HepG2 (cell line): ENCODE results near the gene KTN1. TPM values are rescaled to one million over a fixed set of nuclear protein-coding genes. Genes with fewer than 3 reads are reported as not detected.
A peak's percentile ranks its signal among the peaks of the same experiment; 100 is the strongest.

Source experiments
- BCL3 ChIP-seq: sonication (generic); formaldehyde crosslinking; IDR thresholded peaks from 2 replicates; pipeline ENCODE4 v1.5.1; 2020; ENCODE audit warnings: mild to moderate bottlenecking, missing genetic modification reagents, moderate library complexity
- FUBP1 ChIP-seq: sonication (generic); formaldehyde crosslinking; IDR thresholded peaks from 2 replicates; pipeline ENCODE4 v1.5.1; 2020; ENCODE audit warnings: missing genetic modification reagents, mild to moderate bottlenecking, borderline replicate concordance
- GMEB1 ChIP-seq: sonication (generic); formaldehyde crosslinking; IDR thresholded peaks from 2 replicates; pipeline ENCODE4 v1.5.1; 2020; ENCODE audit warnings: missing genetic modification reagents, mild to moderate bottlenecking, borderline replicate concordance
- HCFC1 ChIP-seq: fragments of 150-350 bp; IDR thresholded peaks from 2 replicates; pipeline ENCODE4 v1.6.1; 2014; ENCODE audit warnings: low read depth, low read length
- HNF4A ChIP-seq: sonication (generic); formaldehyde crosslinking; IDR thresholded peaks from 2 replicates; pipeline ENCODE4 v1.4.0; 2020; ENCODE audit warnings: missing genetic modification reagents
- NFIB ChIP-seq: sonication (generic); formaldehyde crosslinking; IDR thresholded peaks from 2 replicates; pipeline ENCODE4 v1.9.0; 2021; ENCODE audit warnings: missing genetic modification reagents, mild to moderate bottlenecking, borderline replicate concordance
- ZBTB21 ChIP-seq: sonication (generic); formaldehyde crosslinking; IDR thresholded peaks from 2 replicates; pipeline ENCODE4 v1.4.0; 2020; ENCODE audit warnings: missing genetic modification reagents
- ZNF253 ChIP-seq: sonication (generic); formaldehyde crosslinking; IDR thresholded peaks from 2 replicates; pipeline ENCODE4 v1.8.0; 2022; ENCODE audit warnings: mild to moderate bottlenecking, missing genetic modification reagents, borderline replicate concordance
- ZNF281 ChIP-seq: sonication (generic); formaldehyde crosslinking; IDR thresholded peaks from 2 replicates; pipeline ENCODE4 v1.4.0; 2020; ENCODE audit warnings: missing genetic modification reagents, borderline replicate concordance
- ZNF318 ChIP-seq: sonication (generic); formaldehyde crosslinking; IDR thresholded peaks from 2 replicates; pipeline ENCODE4 v1.4.0; 2020; ENCODE audit warnings: mild to moderate bottlenecking, missing genetic modification reagents
- ZNF720 ChIP-seq: sonication (generic); formaldehyde crosslinking; IDR thresholded peaks from 2 replicates; pipeline ENCODE4 v1.4.0; 2020; ENCODE audit warnings: missing genetic modification reagents
- polyA plus RNA-seq, 8 experiments: library from polyadenylated mRNA; depleted of rRNA in 3 of 8; stranded (reverse) in 7 of 8; unstranded in 1 of 8; fragments of >200 nt; fragmentation: Illumina TruSeq in 4 of 8; extraction: Trizol in 4 of 8; gene quantifications; 2 replicates each; pipeline versions ENCODE4 v1.2.1 to v1.2.3, GENCODE V29; 2011 to 2016; ENCODE audit warnings: low read depth in 4 of 8, missing spikeins in 1 of 8, mixed read lengths in 1 of 8; ENCODE audit not compliant: insufficient read depth in 1 of 8
- total RNA-seq, 5 experiments: library from RNA; depleted of rRNA; stranded (reverse); fragments of >200 nt; fragmentation: Illumina TruSeq; extraction: Trizol; gene quantifications; 2 replicates each; pipeline ENCODE4 v1.2.3, GENCODE V29; 2016; ENCODE audit warnings: low read depth in 1 of 5

KTN1 gene
- total and polyA plus RNA-seq, 2 of the 13 experiments (the other 11 are each of a cell fraction or from before 2014, with no cell fraction given) = 60.6 to 169 TPM

- no peak for TF ChIP-seq ZNF318 (CRISPR knock-in tag)
- TF ChIP-seq BCL3 (CRISPR knock-in tag) = no peak
- TF ChIP-seq NFIB (CRISPR knock-in tag) = no peak
- peak; percentile 55 for TF ChIP-seq HNF4A (CRISPR knock-in tag)
- no peak for TF ChIP-seq GMEB1 (CRISPR knock-in tag)
- no peak for TF ChIP-seq ZNF253 (CRISPR knock-in tag)
- TF ChIP-seq HCFC1 = no peak
- TF ChIP-seq ZNF720 = no peak
- TF ChIP-seq ZNF281 (CRISPR knock-in tag) = no peak
- TF ChIP-seq ZBTB21 = no peak
- TF ChIP-seq FUBP1 (CRISPR knock-in tag) = no peak
Observed at GRCh38 chr14:55587847-55588246, 7.8 kb downstream of the KTN1 start (continued).
